SU-DHL-6 (cell line): Measurements from ENCODE around the gene RNF217.

Experiments
- H2AFZ ChIP-seq: fragments of 200-600 bp; sonication (generic); 2 replicates; pipeline ENCODE4 v1.6.1; 2014; ENCODE audit warnings: low read depth, mild to moderate bottlenecking, moderate library complexity, mixed read lengths, antibody characterized with exemption, low read length; ENCODE audit not compliant: severe bottlenecking
- H3F3A ChIP-seq: fragments of 200-600 bp; shearing (Covaris generic); 2 replicates; pipeline ENCODE4 v1.6.0; 2016; ENCODE audit warnings: antibody characterized with exemption, mild to moderate bottlenecking; ENCODE audit not compliant: insufficient read depth
- H3K27ac ChIP-seq: fragments of 200-600 bp; sonication (generic); 2 replicates; pipeline ENCODE4 v1.5.1; 2016; ENCODE audit warnings: low read depth, mild to moderate bottlenecking, low read length, moderate library complexity, mixed read lengths
- H3K27me3 ChIP-seq: fragments of 200-600 bp; sonication (generic), shearing (Covaris generic); 2 replicates; pipeline ENCODE4 v1.6.0; 2014; ENCODE audit warnings: mild to moderate bottlenecking, low read length
- H3K36me3 ChIP-seq: fragments of 200-600 bp; sonication (generic); 2 replicates; pipeline ENCODE4 v1.6.1; 2014; ENCODE audit warnings: mild to moderate bottlenecking, low read length, mixed read lengths
- H3K4me2 ChIP-seq: fragments of 300-600, 200-600 bp; shearing (Covaris generic), sonication (generic); 2 replicates; pipeline ENCODE4 v1.6.0; 2014; ENCODE audit warnings: low read length, low read depth, mild to moderate bottlenecking; ENCODE audit not compliant: poor library complexity, severe bottlenecking
- H3K4me3 ChIP-seq: fragments of 200-600 bp; sonication (generic); 2 replicates; pipeline ENCODE4 v1.5.1; 2014; ENCODE audit warnings: antibody characterized with exemption, low read length, mild to moderate bottlenecking, mixed read lengths; ENCODE audit not compliant: insufficient read depth, poor library complexity, severe bottlenecking
- H3K79me2 ChIP-seq: fragments of 200-600 bp; sonication (generic); 2 replicates; pipeline ENCODE4 v1.6.1; 2014; ENCODE audit warnings: mild to moderate bottlenecking, low read length, moderate library complexity; ENCODE audit not compliant: insufficient read depth
- H3K9ac ChIP-seq: fragments of 200-600 bp; sonication (generic); 2 replicates; pipeline ENCODE4 v1.7.0; 2014; ENCODE audit warnings: mild to moderate bottlenecking, low read length
- H3K9me2 ChIP-seq: fragments of 200-600 bp; sonication (generic); replicated peaks from 2 replicates; pipeline ENCODE4 v1.6.1; 2014; ENCODE audit warnings: low read length; ENCODE audit not compliant: insufficient read depth
- H3K9me3 ChIP-seq: fragments of 200-600 bp; sonication (generic); 2 replicates; pipeline ENCODE4 v1.6.1; 2014; ENCODE audit warnings: low read length, mixed read lengths; ENCODE audit not compliant: insufficient read depth
- H4K20me1 ChIP-seq: fragments of 200-600 bp; sonication (generic); 2 replicates; pipeline ENCODE4 v1.6.1; 2014; ENCODE audit warnings: low read depth, mild to moderate bottlenecking, antibody characterized with exemption, low read length, moderate library complexity, mixed read lengths
- EZH2phosphoT487 ChIP-seq: fragments of 200-600 bp; sonication (generic), shearing (Covaris generic); conservative IDR thresholded peaks from 2 replicates; pipeline ENCODE4 v1.6.1; 2018; ENCODE audit warnings: mild to moderate bottlenecking, antibody characterized with exemption, low read length, moderate library complexity, mixed read lengths
- TF ChIP-seq, protein P1 (sequence below): fragments of 200-600 bp; sonication (generic); IDR thresholded peaks from one replicate; pipeline ENCODE4 v1.5.1; 2017; ENCODE audit warnings: antibody characterized with exemption, mild to moderate bottlenecking, low read length, moderate library complexity; ENCODE audit not compliant: insufficient read depth, poor library complexity, severe bottlenecking

Gene RNF217

DNA sequence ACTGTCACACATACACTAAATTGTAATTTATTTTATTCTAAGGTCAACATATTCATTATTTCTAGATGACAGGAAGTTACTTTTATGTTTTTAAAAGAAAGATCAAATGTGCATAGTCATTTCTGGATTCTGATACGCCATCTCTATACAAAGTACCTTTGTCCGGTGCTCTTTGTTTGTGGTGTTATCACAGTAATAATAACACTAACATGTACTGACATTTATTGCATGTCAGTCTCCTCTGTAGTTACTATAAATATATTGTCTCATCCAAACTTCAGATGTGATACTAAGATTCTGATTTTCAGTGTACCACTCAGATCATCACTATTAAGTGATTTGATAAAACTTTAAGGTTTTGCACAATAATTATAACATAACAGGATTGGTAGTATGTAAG is 101.1 kb downstream of the RNF217 start:
- no peaks in the 10 kb centered on the region for H3K9me2 ChIP-seq
- no peak overlapping the region for H3K4me3 ChIP-seq
- no peak overlapping the region for H3K27ac ChIP-seq
- no peaks in the 10 kb centered on the region for H3K27me3 ChIP-seq
- no peaks in the 10 kb centered on the region for H4K20me1 ChIP-seq
- no peak overlapping the region for H2AFZ ChIP-seq
- no peaks in the 10 kb centered on the region for H3K36me3 ChIP-seq
- no peaks in the 10 kb centered on the region for H3K79me2 ChIP-seq
- no peaks in the 10 kb centered on the region for H3K9me3 ChIP-seq
- H3K4me2 ChIP-seq: no peak overlapping the region
- no peaks in the 10 kb centered on the region for H3F3A ChIP-seq
- no peak overlapping the region for H3K9ac ChIP-seq
- TF ChIP-seq, protein P1, sequence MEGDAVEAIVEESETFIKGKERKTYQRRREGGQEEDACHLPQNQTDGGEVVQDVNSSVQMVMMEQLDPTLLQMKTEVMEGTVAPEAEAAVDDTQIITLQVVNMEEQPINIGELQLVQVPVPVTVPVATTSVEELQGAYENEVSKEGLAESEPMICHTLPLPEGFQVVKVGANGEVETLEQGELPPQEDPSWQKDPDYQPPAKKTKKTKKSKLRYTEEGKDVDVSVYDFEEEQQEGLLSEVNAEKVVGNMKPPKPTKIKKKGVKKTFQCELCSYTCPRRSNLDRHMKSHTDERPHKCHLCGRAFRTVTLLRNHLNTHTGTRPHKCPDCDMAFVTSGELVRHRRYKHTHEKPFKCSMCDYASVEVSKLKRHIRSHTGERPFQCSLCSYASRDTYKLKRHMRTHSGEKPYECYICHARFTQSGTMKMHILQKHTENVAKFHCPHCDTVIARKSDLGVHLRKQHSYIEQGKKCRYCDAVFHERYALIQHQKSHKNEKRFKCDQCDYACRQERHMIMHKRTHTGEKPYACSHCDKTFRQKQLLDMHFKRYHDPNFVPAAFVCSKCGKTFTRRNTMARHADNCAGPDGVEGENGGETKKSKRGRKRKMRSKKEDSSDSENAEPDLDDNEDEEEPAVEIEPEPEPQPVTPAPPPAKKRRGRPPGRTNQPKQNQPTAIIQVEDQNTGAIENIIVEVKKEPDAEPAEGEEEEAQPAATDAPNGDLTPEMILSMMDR: no peak
- no peak for TF ChIP-seq EZH2phosphoT487

DNA sequence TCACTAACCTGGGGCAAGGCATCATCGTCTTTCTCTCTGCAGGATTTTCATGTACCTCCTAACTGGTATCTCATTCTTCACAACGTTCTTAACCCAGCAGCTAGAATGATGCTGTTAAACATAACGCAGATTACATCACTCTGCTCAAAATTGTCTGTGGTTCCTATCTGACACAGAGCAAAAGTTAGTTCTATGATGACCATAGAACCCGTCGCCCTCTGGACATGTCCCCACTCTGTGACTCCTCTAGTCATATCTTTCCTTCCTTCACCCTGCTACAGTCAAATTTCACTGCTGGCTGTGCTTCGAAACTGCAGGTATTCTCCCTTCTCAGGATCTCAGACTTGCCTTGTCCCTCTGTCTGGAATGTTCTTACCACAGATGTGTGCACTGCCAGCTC is 103.9 kb downstream of the RNF217 start:
- no peak overlapping the region for H3K27ac ChIP-seq
- no peaks in the 10 kb centered on the region for H3K9me3 ChIP-seq
- no peak overlapping the region for H2AFZ ChIP-seq
- H3K36me3 ChIP-seq: no peaks in the 10 kb centered on the region
- no peak overlapping the region for H3K4me2 ChIP-seq
- H3K79me2 ChIP-seq: no peaks in the 10 kb centered on the region
- no peaks in the 10 kb centered on the region for H4K20me1 ChIP-seq
- H3K9ac ChIP-seq: no peak overlapping the region
- no peaks in the 10 kb centered on the region for H3K27me3 ChIP-seq
- no peaks in the 10 kb centered on the region for H3F3A ChIP-seq
- no peak for TF ChIP-seq EZH2phosphoT487
- TF ChIP-seq, protein P1: no peak
- no peaks in the 10 kb centered on the region for H3K9me2 ChIP-seq
- H3K4me3 ChIP-seq: no peak overlapping the region

DNA sequence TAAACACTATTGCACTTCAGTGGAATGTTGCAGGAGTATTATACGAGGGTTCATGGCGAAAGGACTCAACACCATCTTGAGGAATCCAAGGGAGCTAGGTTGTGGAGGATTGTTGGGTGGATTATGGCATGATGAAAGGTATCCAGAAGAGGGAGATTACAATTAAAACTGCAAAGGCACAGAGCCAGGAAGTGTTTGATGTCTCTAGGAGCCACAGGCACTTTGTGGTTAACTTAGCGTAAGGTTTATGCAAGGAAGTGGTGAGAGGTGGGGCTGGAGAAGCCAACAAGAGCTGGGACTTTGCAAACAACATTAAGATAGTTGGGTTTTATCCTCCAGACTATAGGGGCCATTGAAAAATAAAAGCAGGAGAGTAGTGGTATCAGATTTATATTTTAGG is 104.7 kb downstream of the RNF217 start:
- H3K79me2 ChIP-seq: no peaks in the 10 kb centered on the region
- no peaks in the 10 kb centered on the region for H3K9me2 ChIP-seq
- no peak overlapping the region for H3K4me3 ChIP-seq
- no peak overlapping the region for H3K9ac ChIP-seq
- H3K27ac ChIP-seq: no peak overlapping the region
- H3K9me3 ChIP-seq: no peaks in the 10 kb centered on the region
- H3K36me3 ChIP-seq: no peaks in the 10 kb centered on the region
- H3K4me2 ChIP-seq: no peak overlapping the region
- no peaks in the 10 kb centered on the region for H4K20me1 ChIP-seq
- TF ChIP-seq, protein P1: no peak
- no peak for TF ChIP-seq EZH2phosphoT487
- H3K27me3 ChIP-seq: no peaks in the 10 kb centered on the region
- no peak overlapping the region for H2AFZ ChIP-seq
- H3F3A ChIP-seq: no peaks in the 10 kb centered on the region
